HT1080 (cell line): ENCODE results near the gene ARHGAP26. TPM values are rescaled to one million over a fixed set of nuclear protein-coding genes. Genes with fewer than 3 reads are reported as not detected.
"Not testable (repeated sequence)": the region's sequence is repeated elsewhere in the genome, so short reads cannot be mapped to it uniquely, and the experiment has no call there.

Experiments
- DNase-seq: peaks from one replicate; pipeline ENCODE4 v3.0.0-alpha.2; 2015; ENCODE audit warnings: low read depth
- total RNA-seq: library from RNA; depleted of rRNA; stranded (reverse); fragments of >200 nt; shearing (Covaris generic); gene quantifications from 2 replicates; pipeline ENCODE4 v1.2.3, GENCODE V29; 2014

Gene ARHGAP26
- total RNA-seq, 1 experiment from 2014 or later = 9.9 TPM

DNA sequence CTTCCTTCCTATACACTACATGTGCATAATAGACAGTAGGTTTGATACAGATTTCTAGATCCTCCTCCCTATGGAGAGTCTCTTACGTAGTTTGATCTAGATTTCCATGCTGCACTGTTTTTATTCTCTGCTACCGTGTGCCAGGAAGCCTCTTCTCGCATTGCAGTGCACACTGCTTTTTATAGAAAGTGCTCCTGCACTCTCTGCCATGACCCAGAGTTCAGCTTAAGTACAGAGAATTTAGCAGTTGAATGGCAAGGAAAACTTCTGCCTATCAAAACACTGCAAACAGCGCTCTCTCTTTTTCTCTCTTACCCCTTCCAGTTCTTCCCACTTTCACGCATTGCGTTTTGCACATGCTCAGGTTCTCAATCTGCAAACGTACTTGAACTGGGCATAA lies 187.4 kb downstream of the ARHGAP26 start:
- no peak for DNase-seq

DNA sequence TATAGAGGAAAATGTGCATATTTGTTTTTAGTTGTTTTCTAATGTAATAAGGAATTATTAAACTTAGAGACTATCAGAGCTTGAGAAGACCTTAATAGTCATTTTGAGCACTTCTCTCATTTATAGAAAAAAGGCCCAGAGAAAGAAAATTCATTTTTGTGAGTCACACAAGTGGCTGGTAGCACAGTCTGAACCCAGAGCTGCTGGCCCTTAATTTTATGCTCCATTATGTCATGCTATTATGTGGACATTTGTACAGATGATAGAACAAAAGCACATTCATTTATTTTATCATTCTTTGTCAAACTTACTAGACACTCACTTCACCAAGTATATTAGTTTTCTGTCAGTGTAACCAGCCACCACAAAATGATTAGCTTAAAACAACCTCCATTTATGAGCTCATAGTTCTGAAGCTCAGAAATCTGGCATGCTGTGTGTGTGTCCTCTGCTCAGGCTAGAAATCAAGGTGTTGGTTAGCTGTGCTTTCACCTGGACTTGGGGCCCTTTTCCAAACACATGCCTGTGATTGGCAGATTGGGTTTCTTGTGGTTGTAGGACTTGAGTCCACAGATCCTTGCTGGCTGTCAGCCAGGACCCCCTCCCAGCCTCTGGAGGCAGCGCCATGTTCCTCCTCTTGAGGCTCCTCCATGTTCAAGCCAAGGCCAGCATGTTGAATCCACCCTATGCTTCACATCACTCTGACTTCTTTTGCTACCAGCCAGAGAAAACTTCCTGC lies 188.9 kb downstream of the ARHGAP26 start:
- peak; percentile 20 for DNase-seq

DNA sequence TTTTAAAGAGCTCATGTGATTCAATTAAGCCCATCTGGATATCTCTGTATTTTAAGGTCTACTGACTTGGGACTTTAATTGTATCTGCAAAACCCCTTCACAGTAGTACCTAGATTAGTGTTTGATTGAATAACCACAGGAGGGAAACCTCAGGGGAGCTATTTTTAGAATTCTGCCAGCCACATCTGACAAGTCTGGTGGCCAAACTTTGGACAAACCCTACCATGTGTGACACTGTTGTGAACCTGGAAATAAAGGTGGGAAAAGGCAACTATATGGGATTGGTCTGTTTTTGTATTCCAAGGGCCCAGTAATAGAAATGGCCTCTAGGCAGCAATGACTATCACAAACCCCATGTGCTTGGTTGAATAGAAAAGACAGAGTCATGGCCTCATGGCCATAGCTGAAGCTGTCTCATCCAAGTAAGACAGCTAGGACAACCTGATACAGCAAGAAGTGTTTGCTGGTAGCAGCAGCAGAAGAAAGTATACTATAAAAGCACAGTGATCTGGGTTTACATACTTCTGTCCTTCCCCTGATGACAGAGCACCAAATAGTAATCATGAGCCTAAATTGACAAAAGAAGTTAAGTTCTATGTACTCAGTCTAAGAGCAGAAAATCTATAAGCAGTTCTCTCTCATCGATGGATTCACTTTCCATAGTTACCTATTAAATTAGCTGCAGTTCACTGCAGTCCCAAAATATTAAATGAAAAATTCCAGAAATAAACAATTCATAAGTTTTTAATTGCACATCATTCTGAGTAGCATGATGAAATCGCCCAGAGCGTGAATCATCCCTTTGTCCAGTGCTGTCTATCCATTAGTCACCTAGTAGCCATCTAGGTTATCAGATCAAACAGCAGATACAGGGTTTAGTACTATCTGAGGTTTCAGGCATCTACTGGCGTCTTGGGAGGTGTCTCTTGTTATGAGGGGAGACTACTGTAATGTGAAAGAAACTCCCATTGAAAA lies 189.8 kb downstream of the ARHGAP26 start:
- peak; percentile 74 for DNase-seq

DNA sequence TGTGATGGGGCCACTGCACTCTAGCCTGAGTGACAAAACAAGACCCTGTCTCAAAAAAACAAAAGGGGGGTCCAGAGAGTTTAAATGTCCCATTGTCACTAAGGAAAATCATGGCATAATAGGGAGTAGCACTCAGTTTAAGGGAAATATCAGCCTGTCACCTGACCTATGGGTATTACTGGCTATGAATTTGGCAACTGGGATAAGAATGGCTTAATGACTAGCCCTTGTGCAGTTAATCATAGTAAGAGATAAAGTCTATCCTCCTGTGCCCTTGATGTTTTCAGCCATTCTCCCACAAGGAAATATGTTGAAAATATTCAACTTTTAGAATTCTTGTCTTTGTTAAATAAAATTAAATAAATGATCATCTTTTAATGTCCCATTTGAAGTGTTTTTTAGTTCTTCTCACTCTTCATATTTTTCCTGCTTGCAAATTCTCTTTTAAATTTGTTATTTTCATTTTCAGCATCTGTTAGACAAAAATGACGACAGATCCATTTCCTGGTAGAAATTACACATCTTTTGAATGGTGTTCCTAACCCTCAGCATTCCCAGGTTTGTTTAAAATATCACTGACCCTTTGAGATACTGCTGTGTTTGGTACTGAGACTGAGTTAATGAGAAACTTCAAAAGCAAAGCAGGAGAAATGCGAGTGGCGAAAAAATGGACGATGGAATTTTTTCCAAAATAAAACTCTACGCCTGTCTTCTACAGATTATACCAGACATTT lies 191.4 kb downstream of the ARHGAP26 start:
- no peak for DNase-seq

DNA sequence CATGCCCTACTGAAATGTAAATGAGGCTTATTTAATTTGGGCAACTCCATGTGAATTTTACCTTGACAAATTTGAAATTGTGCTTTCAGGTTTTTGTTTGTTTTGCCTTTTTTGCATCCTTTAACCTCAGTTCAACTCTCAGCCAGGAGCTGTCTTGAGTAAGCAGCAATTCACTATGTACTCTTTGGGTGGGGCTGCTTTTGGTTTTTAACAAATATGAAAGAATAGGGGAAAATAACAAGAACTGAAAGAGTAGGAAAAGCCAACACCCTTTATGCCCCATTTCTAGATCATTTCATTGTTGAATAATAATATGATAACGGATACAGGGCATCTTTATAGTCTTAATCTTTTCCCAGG lies 192.0 kb downstream of the ARHGAP26 start:
- no peak for DNase-seq

DNA sequence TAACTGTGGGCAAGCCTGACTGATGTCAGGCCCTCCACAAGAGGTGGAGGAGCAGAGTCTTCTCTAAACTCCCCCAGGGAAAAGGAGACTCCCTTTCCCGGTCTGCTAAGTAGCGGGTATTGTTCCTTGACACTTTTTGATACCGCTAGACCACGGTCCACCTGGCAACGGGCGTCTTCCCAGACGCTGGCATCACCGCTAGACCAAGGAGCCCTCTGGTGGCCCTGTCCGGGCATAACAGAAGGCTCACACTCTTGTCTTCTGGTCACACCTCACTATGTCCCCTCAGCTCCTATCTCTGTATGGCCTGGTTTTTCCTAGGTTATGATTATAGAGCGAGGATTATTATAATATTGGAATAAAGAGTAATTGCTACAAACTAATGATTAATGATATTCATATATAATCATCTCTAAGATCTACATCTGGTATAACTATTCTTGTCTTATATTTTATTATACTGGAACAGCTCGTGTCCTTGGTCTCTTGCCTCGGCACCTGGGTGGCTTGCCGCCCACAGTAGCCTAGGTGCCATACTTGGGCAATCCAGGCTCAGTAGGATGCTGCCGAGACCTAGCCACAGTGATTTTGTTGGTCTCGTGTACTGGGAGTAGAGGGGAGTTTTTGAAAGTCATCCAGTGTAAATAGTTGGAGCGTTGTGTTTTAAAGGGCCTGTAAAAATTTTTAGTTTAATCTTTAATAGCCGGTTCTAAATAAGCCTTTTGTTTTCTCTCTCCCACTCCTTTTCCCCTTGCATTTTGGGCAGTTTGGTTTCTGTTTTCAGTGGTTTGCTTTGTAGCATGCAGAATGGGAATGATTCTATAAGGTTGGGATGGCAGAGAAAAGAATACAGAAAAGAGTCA lies 195.3 kb downstream of the ARHGAP26 start:
- not testable (repeated sequence) for DNase-seq

DNA sequence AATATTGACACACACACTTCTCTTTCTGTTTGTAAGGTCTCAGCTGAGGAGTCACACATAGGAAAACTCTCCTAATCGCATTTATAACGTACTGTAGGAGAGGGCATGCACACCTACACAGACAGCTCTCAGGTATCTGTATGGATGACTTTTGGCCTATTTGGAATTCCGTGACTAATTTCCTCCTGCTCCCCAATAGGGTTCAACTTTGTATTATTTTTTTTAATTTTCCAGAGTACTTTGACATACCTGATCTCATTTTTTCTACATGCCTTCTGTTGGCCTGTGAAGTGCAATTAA lies 195.9 kb downstream of the ARHGAP26 start:
- no peak for DNase-seq

DNA sequence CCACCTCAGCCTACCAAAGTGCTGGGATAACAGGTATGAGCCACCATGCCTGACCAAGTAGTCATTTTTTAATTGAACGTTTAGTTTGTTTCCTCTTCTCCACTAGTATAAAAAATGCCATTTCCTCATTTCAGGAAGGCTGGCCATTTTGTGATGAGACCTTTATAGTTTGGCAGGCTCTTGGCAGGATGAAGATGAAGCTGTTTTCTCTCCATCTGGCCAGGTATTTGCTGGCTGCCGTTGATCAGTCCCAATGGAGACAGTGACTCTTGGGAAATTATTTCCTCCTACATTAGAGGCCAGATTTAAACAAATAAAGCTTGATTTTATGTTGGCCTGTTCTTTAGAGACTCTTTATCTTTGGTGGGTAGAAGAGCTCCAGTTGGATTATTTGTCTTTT lies 199.0 kb downstream of the ARHGAP26 start:
- no peak for DNase-seq

DNA sequence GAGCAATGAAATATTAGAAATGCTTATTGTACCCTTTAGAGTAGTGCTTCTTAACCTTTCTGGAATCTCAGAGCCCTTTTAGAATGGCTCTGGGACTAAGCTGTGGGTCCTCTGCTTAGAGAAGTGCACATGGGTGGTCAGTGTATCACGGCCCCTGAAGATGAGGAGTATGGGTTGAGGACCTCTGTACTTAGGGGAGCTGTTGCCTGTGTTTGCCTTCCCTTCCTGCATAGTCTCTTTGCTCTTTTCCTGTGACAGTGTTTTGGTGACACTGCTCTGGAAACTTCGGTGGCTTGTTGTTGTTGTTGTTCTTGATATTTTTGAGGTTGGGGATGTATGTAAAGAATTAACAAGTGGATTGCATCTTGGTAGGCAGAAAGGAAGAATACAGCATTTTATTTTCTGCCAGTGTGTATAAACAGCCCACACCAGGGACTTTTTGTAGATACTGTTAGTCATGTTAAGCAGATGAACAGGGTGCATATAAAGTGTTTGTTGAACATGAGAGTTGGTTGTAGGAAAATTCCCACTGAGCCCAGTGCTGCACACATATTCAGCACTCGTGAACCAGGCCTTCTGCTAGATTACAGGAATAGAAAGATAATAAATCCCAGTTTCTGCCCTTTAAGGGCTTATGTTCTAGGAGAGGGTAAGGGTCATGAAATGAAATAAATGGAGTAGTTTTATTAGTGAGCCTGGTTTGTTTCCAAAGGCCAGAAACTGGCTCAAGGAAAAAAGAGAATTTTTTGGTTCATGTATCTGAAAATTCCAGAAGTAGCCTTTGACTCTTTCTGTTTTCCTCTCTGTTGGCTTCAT lies 199.7 kb downstream of the ARHGAP26 start:
- DNase-seq = no peak

DNA sequence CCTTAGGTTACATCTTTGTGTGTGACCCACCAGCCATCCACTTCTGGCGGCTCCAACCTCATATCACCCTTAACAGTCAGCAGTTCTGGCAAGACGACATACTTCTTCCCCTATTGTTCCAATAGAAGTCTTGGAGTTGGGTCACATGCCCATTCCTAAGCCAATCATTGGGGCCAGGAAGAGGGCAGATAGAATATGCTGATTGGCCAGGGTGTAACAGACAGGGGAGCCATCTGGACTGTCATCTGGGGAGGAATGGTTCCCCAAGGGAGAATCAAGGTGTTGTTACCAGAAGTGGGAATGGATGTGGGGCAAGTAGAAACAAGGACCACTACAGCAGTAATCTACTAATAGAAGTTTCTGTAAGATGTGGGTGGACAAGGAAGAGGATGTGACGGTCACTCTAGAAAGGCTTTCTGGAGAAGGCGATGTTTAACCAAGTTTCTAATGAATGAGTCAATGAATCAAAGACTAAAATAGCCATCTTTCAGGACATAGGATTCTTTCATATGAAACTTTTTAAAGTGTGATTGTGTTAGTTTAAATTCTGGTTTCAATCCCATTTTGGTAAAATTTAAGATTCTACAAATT lies 200.4 kb downstream of the ARHGAP26 start:
- no peak for DNase-seq

DNA sequence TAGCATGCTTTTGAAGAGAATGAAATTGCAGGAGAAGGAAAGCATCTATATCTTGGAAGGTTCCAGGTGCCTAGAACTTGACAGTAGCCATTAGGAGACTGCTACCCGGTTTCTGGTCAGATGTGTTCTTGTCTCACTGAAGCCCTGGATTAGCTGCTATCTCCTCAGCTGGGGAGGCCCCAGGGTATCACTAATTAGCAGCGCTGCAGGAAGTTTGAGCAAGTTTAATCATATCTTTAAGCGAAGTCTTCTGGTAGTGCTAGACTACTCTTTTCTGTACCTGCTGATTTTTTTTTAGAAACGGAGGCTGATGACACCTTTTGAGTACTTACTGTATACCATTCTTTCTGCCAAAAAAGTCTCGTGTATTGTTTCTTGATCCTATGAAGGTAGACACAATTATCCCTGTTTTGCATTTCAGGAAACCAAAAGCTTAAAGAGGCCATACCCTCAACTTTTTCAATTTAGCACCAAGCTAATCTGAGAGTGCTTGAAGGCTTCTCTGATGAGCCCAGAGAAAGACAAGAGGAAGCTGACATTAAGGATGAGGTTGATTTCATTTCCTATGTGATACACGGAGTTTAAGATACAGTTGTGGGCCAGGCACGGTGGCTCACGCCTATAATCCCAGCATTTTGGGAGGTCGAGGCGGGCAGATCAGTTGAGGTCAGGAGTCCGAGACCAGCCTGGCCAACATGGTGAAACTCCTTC lies 201.3 kb downstream of the ARHGAP26 start:
- no peak for DNase-seq

DNA sequence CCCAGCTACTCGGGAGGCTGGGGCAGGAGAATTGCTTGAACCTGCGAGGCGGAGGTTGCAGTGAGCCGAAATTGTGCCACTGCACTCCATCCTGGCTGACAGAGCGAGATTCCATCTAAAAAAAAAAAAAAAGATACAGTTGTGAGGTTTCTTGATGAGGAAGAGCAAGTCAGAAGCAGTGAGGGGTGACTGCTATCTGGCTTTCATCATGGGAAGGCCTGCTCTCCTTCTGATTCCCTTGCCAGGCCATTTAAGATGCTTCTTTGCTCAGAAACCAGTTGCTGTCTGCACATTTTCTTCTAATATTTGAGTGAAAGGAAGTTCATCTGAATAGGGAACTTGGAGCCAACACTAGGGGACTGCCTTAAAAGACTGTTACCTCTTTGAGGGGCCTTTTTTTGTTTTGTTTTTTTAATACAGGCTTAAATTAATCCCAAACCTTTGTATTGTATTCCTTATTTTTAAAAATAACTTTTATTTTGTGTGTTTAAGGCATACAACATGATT lies 201.9 kb downstream of the ARHGAP26 start:
- no peak for DNase-seq

DNA sequence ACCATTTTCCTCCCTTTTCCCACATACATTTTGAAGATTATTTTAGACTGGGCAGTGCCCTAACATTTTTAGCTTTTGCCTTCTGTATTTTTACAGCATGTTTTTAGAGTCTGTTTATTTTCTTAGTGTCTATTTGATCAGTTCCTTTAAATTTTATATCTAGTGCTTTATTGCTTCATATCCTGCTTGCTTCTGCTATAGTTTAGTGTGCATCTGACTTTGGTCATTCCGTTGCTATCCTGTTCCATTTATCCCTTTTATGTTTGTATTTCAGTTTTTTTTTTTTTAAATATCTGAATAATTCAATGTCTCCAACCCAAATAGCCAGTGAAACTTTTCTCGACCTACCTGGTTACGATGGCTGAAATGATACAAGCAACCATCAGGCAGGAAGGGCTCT lies 203.8 kb downstream of the ARHGAP26 start:
- DNase-seq = no peak

DNA sequence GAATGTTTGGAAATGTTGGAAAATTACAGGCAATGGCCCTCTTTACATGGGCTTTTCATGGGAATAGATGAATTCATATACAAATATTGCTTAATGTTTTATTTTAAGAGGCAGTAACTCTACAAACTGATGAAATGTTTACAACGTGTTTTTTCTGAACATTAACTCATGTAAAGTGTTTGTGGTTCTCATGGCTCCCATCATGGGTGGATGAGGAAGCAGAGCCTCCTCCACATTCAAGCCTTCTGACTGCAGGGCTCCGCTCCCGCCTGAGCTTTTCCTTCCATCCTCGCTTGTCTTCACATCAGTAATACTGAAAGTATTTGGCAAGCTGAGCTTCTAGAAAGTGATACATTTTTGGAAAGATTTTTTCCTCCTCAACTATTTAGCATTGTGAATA lies 204.2 kb downstream of the ARHGAP26 start:
- no peak for DNase-seq

DNA sequence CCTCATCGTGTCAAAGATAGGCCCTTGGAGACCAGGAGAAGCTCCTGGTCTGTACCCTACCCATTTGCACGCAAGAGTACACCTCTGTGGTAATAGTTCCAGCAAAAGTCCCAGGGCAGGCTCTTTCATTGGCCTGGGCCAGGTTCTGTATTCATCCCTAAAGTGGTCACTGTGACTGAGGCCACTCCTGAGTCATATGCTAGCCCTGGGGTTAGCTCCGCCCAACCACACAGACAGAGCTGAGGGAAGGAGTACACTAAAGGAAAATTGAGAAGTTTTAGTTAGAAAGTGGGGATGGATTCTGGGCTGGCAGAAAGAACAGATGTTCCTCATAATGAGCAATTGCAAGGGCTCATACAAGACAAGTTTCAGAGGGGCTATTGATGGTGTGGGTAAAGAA lies 206.7 kb downstream of the ARHGAP26 start:
- DNase-seq = peak; percentile 69

DNA sequence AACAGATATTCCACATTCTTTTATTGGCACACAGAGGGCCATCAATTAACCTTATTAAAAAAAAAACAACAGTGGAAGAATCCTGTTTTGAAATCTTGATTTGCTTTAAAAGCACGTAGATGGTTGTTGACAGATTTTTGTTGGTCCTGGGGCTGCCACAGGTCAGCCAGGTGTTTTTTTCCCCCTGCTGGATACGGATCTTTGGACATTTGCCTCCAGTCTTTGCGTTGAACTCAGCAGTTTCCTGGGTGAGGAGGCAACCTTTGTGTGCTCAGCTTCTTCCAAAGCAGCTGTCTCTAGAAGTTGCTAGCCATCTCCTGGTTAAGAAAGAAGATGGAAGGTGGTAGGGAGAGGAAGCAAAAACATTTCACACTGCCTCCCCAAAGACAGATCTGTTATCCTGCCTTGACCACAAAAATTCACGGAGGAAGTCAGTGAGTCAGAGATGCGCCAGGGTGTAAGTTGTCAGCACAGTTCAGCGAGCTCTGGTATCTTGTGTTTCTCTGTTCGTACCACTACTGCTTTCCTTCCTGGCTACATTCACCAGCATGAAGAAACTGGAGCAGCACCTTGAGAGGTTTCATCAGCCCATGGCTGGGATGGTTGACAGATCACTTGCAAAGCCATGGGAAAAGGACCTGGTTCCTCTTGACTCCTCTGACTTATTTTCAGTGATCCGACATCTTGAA lies 207.3 kb downstream of the ARHGAP26 start:
- DNase-seq = peak; percentile 97

DNA sequence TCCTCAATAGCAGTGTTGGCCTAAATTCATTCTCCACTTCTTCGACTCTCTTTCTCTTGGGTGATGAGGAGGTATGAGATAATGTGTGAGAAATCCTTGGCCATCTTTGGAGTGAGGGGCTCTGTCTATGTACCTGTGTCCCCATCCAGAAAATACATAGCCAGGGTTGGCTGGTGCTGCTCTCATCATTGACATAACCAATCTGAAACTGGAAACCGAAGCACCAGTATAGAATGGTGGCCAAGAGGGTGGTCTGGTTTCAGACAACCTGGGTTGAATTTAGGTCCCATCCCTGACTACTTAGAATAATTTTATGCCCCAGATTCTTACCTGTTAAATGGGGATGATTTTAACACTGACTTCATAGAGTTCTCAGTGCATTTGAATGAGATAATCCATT lies 208.1 kb downstream of the ARHGAP26 start:
- DNase-seq = no peak

DNA sequence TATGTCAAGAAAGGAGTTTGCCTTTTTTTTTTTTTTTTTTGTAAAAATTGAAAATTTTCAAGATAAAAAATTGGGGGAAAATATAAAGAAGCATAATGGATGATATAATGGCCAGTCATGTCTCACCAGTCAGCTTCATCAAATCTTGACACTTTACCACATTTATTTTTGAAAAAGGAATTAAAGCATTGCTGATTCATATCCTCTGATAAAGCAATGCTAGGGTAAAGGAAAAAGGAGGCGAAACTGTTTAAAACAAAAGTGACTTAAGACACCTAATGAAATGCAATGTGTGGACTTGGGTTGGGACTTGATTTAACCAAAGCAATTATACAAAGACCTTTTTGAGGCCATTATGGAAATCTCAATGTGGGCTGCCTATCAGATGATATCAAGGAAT lies 208.5 kb downstream of the ARHGAP26 start:
- peak; percentile 64 for DNase-seq
